Astrocyte (in vitro differentiated cells and primary cell): Measurements from ENCODE around the gene RUFY1. TPM values are rescaled to one million over a fixed set of nuclear protein-coding genes. Genes with fewer than 3 reads are reported as not detected.

Experiments used
- DNase-seq: peaks from one replicate; pipeline ENCODE4 v3.0.0-alpha.2; 2010; ENCODE audit warnings: low read depth
- FAIRE-seq: peaks from 2 replicates; lab custom pipeline; 2011; peaks lifted over from hg19 to GRCh38; lab: Jason Lieb, UNC
- H2AFZ ChIP-seq: 2 replicates; pipeline ENCODE4 v1.6.0; 2012; ENCODE audit warnings: low read depth, low read length, inconsistent platforms
- H3K27ac ChIP-seq: 2 replicates; pipeline ENCODE4 v1.5.1; 2011; ENCODE audit warnings: low read depth, low read length, inconsistent platforms
- H3K27me3 ChIP-seq: 2 replicates; pipeline ENCODE4 v1.6.0; 2011; ENCODE audit warnings: low read length, inconsistent platforms; ENCODE audit not compliant: insufficient read depth
- H3K36me3 ChIP-seq: 2 replicates; pipeline ENCODE4 v1.5.1; 2011; ENCODE audit warnings: low read length, inconsistent platforms; ENCODE audit not compliant: insufficient read depth
- H3K4me1 ChIP-seq: 2 replicates; pipeline ENCODE4 v1.5.1; 2011; ENCODE audit warnings: low read length, inconsistent platforms; ENCODE audit not compliant: insufficient read depth
- H3K4me2 ChIP-seq: 2 replicates; pipeline ENCODE4 v1.6.0; 2012; ENCODE audit warnings: low read length, inconsistent platforms
- H3K4me3 ChIP-seq: 2 replicates; pipeline ENCODE4 v1.5.1; 2011; ENCODE audit warnings: low read depth, mild to moderate bottlenecking, low read length, inconsistent platforms; ENCODE audit not compliant: insufficient read depth
- H3K79me2 ChIP-seq: 2 replicates; pipeline ENCODE4 v1.6.0; 2012; ENCODE audit warnings: mild to moderate bottlenecking, low read length, inconsistent platforms; ENCODE audit not compliant: insufficient read depth
- H3K9ac ChIP-seq: 2 replicates; pipeline ENCODE4 v1.6.0; 2012; ENCODE audit warnings: mild to moderate bottlenecking, low read length, inconsistent platforms
- H3K9me3 ChIP-seq: 2 replicates; pipeline ENCODE4 v1.5.1; 2012; ENCODE audit warnings: low read depth, mild to moderate bottlenecking, low read length, inconsistent platforms; ENCODE audit not compliant: insufficient read depth
- H4K20me1 ChIP-seq: 2 replicates; pipeline ENCODE4 v1.6.0; 2012; ENCODE audit warnings: low read length, inconsistent platforms; ENCODE audit not compliant: insufficient read depth
- H3K27ac Mint-ChIP-seq: one replicate; pipeline ENCODE4 v1.8.0; 2021; ENCODE audit warnings: mild to moderate bottlenecking, mixed read lengths; ENCODE audit not compliant: unreplicated experiment
- H3K27me3 Mint-ChIP-seq: one replicate; pipeline ENCODE4 v1.8.0; 2021; ENCODE audit warnings: low read depth, mixed read lengths; ENCODE audit not compliant: unreplicated experiment
- H3K36me3 Mint-ChIP-seq: one replicate; pipeline ENCODE4 v1.8.0; 2021; ENCODE audit warnings: low read depth, mixed read lengths; ENCODE audit not compliant: unreplicated experiment
- H3K4me1 Mint-ChIP-seq: one replicate; pipeline ENCODE4 v1.8.0; 2021; ENCODE audit warnings: low read depth, mixed read lengths; ENCODE audit not compliant: unreplicated experiment
- H3K4me3 Mint-ChIP-seq: one replicate; pipeline ENCODE4 v1.8.0; 2021; ENCODE audit warnings: mild to moderate bottlenecking, moderate library complexity, mixed read lengths; ENCODE audit not compliant: unreplicated experiment
- H3K9me3 Mint-ChIP-seq: one replicate; pipeline ENCODE4 v1.8.0; 2021; ENCODE audit warnings: mild to moderate bottlenecking, mixed read lengths; ENCODE audit not compliant: unreplicated experiment
- EZH2 ChIP-seq: IDR thresholded peaks from 2 replicates; pipeline ENCODE4 v1.6.1; 2012; ENCODE audit warnings: mild to moderate bottlenecking, low read length, inconsistent platforms; ENCODE audit not compliant: insufficient read depth
- total RNA-seq: library from RNA; stranded (reverse); gene quantifications from 2 replicates; pipeline ENCODE4 v1.2.1, GENCODE V29; 2021
- TF ChIP-seq, protein P1 (sequence below): IDR thresholded peaks from 2 replicates; pipeline ENCODE4 v1.5.1; 2011; ENCODE audit warnings: low read depth, mild to moderate bottlenecking, inconsistent platforms, low read length, moderate library complexity; ENCODE audit not compliant: insufficient read depth

The RUFY1 gene
- total RNA-seq, 1 donor from 2014 or later, result 34.1 TPM

GRCh38 chr5:179526978-179527377, 23.4 kb upstream of the RUFY1 start:
- H3K36me3 ChIP-seq, result no peaks in the 10 kb centered on the region
- no peak for TF ChIP-seq EZH2
- TF ChIP-seq, protein P1, sequence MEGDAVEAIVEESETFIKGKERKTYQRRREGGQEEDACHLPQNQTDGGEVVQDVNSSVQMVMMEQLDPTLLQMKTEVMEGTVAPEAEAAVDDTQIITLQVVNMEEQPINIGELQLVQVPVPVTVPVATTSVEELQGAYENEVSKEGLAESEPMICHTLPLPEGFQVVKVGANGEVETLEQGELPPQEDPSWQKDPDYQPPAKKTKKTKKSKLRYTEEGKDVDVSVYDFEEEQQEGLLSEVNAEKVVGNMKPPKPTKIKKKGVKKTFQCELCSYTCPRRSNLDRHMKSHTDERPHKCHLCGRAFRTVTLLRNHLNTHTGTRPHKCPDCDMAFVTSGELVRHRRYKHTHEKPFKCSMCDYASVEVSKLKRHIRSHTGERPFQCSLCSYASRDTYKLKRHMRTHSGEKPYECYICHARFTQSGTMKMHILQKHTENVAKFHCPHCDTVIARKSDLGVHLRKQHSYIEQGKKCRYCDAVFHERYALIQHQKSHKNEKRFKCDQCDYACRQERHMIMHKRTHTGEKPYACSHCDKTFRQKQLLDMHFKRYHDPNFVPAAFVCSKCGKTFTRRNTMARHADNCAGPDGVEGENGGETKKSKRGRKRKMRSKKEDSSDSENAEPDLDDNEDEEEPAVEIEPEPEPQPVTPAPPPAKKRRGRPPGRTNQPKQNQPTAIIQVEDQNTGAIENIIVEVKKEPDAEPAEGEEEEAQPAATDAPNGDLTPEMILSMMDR, result no peak

GRCh38 chr5:179530069-179530998, 20.0 kb upstream of the RUFY1 start:
- Histone ChIP-seq H3K9me3 (peaks cover 9% of the 10 kb centered on the region), H3K4me1 (no peaks in the 10 kb centered on the region), H3K27me3 (no peaks in the 10 kb centered on the region), H3K9ac (no peak overlapping the region), H3K27ac (no peak overlapping the region), H2AFZ (peak overlapping the region; percentile 81), H3K79me2 (no peaks in the 10 kb centered on the region), H3K4me2 (peak overlapping the region; percentile 70), H3K36me3 (no peaks in the 10 kb centered on the region), H3K4me3 (peak overlapping the region; percentile 28), H4K20me1 (no peaks in the 10 kb centered on the region)
- no peak for FAIRE-seq
- no peaks in the 10 kb centered on the region for H3K36me3 Mint-ChIP-seq
- peak; percentile 10 for DNase-seq
- H3K4me1 Mint-ChIP-seq, result no peaks in the 10 kb centered on the region
- H3K4me3 Mint-ChIP-seq, result no peak overlapping the region
- H3K27ac Mint-ChIP-seq, result no peak overlapping the region
- H3K9me3 Mint-ChIP-seq, result no peaks in the 10 kb centered on the region
- peaks cover 2% of the 10 kb centered on the region for H3K27me3 Mint-ChIP-seq
- TF ChIP-seq, protein P1, result no peak
- TF ChIP-seq EZH2, result no peak

More at GRCh38 chr5:179526978-179527377, 23.4 kb upstream of the RUFY1 start:
- Histone ChIP-seq H3K27ac (no peak overlapping the region), H4K20me1 (no peaks in the 10 kb centered on the region), H3K27me3 (no peaks in the 10 kb centered on the region), H2AFZ (no peak overlapping the region), H3K4me2 (no peak overlapping the region), H3K79me2 (no peaks in the 10 kb centered on the region), H3K9ac (no peak overlapping the region), H3K4me1 (no peaks in the 10 kb centered on the region), H3K9me3 (peaks cover 9% of the 10 kb centered on the region), H3K4me3 (no peak overlapping the region)
- Mint-ChIP-seq H3K4me1 (no peaks in the 10 kb centered on the region), H3K27ac (no peak overlapping the region), H3K9me3 (no peaks in the 10 kb centered on the region), H3K36me3 (no peaks in the 10 kb centered on the region), H3K27me3 (peaks cover 9% of the 10 kb centered on the region), H3K4me3 (no peak overlapping the region)
- FAIRE-seq (no peak), DNase-seq (no peak)

GRCh38 chr5:179533024-179533423, 17.3 kb upstream of the RUFY1 start:
- H3K4me1 Mint-ChIP-seq, result no peaks in the 10 kb centered on the region
- no peak overlapping the region for H3K9ac ChIP-seq
- no peaks in the 10 kb centered on the region for H3K79me2 ChIP-seq
- no peaks in the 10 kb centered on the region for H3K36me3 ChIP-seq
- peaks cover 9% of the 10 kb centered on the region for H3K9me3 ChIP-seq
- H3K27me3 Mint-ChIP-seq, result no peaks in the 10 kb centered on the region
- no peaks in the 10 kb centered on the region for H3K9me3 Mint-ChIP-seq
- H4K20me1 ChIP-seq, result no peaks in the 10 kb centered on the region
- H3K27ac ChIP-seq, result no peak overlapping the region
- no peaks in the 10 kb centered on the region for H3K27me3 ChIP-seq
- DNase-seq, result no peak
- H2AFZ ChIP-seq, result no peak overlapping the region
- H3K36me3 Mint-ChIP-seq, result no peaks in the 10 kb centered on the region
- H3K4me3 Mint-ChIP-seq, result peak overlapping the region; percentile 50
- H3K4me2 ChIP-seq, result no peak overlapping the region
- H3K4me3 ChIP-seq, result no peak overlapping the region
- no peak overlapping the region for H3K27ac Mint-ChIP-seq
- no peak for TF ChIP-seq EZH2
- TF ChIP-seq, protein P1, result no peak
- FAIRE-seq, result no peak
- H3K4me1 ChIP-seq, result no peaks in the 10 kb centered on the region
